ENCODE data around the gene ZNF423.

The ZNF423 gene

DNA sequence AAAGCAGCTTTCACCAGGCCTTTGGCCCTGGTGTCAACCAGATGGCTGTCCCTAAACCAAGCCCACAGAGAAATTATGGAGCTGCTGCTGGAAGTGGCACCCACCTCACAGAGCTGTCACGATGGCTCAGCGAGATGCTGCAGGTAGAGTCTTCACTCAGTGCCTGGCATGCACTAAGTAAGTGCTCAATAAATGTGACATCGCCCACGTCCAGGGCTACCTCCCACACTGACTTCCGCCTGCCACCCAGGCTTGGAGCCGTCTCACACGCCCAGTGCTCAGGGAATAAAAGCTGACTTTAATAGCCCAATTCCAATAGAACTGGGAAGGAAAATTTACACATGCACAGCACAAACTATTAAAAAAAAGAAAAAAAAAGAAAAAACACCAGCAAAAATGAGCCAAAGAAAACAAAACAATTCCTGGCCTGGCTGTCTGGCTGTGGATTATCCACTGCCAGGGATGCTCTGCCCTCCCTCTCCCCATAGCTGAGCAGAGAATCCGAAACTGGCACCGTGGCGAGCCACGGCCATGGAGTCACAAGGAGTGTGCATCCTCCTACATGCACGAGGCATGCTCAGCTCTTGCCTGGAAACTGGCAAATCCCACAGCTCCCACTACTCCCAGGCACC is 68.9 kb downstream of the ZNF423 start:
- H3K4me3 ChIP-seq (ENCODE audit: low read depth, low read length): no peak overlapping the region
- TF ChIP-seq, protein P1, sequence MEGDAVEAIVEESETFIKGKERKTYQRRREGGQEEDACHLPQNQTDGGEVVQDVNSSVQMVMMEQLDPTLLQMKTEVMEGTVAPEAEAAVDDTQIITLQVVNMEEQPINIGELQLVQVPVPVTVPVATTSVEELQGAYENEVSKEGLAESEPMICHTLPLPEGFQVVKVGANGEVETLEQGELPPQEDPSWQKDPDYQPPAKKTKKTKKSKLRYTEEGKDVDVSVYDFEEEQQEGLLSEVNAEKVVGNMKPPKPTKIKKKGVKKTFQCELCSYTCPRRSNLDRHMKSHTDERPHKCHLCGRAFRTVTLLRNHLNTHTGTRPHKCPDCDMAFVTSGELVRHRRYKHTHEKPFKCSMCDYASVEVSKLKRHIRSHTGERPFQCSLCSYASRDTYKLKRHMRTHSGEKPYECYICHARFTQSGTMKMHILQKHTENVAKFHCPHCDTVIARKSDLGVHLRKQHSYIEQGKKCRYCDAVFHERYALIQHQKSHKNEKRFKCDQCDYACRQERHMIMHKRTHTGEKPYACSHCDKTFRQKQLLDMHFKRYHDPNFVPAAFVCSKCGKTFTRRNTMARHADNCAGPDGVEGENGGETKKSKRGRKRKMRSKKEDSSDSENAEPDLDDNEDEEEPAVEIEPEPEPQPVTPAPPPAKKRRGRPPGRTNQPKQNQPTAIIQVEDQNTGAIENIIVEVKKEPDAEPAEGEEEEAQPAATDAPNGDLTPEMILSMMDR (IDR thresholded peaks at IDR 0.05; ENCODE audit: low read depth, low read length, missing control alignments): no peak
- DNase-seq (ENCODE audit: low read depth): no peak

DNA sequence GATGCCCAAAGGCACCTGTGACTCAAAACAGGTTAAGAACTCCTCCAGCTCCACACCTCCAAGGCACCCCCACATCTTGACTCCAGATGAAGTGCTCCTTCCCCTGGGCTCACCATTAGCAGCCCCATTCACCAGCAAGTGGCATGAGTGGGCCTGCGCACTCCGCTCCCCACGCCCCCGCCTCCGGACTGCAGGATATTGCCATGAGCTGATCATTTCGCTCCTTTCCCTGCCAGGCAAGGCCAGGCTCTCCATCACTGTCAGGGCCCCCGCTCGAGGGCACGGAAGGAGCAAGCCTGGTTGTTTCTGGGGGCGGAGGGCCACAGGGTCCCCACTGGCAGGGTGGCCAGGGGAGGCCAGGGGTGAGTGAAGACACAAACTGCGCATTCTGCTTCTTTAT is 69.9 kb downstream of the ZNF423 start:
- H3K4me3 ChIP-seq (ENCODE audit: low read depth, low read length): no peak overlapping the region
- TF ChIP-seq, protein P1 (IDR thresholded peaks at IDR 0.05; ENCODE audit: low read depth, low read length, missing control alignments): no peak
- DNase-seq (ENCODE audit: low read depth): no peak

DNA sequence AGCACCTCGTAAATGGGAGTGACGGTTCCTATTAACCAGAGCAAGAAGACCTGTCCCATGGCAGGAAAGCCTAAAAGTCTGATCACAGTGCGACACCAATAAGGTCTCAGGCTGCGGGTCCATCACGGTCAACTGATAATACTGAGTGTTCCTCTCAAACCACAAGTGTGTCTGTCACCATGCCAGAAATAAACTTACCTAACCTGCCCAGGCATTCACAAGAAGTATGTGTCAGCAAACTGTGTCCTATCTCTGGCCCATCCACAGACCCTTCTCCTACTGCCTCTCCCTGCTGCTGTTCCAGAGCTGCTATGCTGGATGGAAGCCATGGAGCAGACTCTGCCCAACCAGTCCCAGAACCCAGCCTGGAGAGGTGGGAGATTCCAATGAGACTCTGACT is 73.5 kb downstream of the ZNF423 start:
- H3K4me3 ChIP-seq (ENCODE audit: low read depth, low read length): no peak overlapping the region
- TF ChIP-seq, protein P1 (IDR thresholded peaks at IDR 0.05; ENCODE audit: low read depth, low read length, missing control alignments): no peak
- no peak for DNase-seq (ENCODE audit: low read depth)

DNA sequence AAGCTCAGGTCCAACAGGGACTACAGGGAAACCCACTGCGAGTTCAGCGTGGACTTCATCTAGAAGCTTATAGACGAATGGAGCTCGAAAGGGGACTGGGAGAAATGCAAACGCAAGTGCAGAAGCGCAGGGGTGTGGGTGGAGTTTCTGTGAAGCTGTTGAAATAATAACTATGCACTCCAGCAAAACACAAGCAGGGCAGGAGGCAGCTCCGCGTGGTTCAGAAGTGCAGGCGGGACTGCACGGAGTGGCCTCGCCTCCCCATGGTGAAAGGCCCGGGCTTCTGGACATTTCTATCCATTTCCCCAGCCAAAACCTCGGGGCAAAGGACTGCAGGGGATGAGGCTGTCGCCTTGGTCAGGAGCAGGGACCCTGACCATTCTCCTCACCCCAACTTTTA is 74.5 kb downstream of the ZNF423 start:
- TF ChIP-seq, protein P1 (IDR thresholded peaks at IDR 0.05; ENCODE audit: low read depth, low read length, missing control alignments): no peak
- no peak for DNase-seq (ENCODE audit: low read depth)
- H3K4me3 ChIP-seq (ENCODE audit: low read depth, low read length): no peak overlapping the region

DNA sequence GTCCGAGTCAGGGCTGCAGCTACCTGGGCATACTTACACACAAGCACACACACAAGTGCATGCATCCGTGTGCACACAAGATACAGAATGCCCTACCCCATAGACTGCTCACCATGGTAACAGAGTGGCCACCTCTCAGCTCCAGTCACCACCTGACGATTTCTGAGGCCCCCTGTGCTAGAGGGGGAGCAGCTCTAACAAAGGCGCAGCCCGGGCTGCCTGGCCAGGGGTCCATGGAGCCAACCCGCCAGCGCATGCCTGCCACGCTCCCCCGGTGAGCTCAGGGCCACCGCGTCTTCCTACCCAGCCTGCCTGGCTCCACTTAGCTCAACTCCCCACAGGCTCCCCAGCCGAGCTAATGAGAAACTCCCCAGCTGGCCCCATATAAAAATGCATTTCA is 75.5 kb downstream of the ZNF423 start:
- no peak overlapping the region for H3K4me3 ChIP-seq (ENCODE audit: low read depth, low read length)
- no peak for DNase-seq (ENCODE audit: low read depth)
- TF ChIP-seq, protein P1 (IDR thresholded peaks at IDR 0.05; ENCODE audit: low read depth, low read length, missing control alignments): no peak

DNA sequence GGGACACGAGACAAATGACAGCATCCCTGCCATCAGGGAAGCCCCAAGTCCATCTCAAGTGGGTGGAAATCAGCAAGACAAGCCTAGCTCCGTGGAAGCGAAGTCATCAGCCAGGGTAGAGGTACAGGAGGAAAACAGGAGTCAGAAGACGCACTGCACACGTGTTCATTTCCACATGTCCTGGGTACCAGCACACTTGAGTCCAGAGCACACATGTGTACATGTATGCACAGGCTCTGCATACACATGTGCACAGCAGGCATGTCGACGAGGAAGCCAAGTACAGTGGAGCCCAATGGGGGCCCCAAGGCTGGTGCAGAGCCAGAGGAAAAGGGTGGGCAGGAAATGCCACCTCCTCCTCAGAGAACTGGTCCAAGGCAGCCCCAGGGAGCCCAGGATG is 75.9 kb downstream of the ZNF423 start:
- TF ChIP-seq, protein P1 (IDR thresholded peaks at IDR 0.05; ENCODE audit: low read depth, low read length, missing control alignments): no peak
- H3K4me3 ChIP-seq (ENCODE audit: low read depth, low read length): no peak overlapping the region
- DNase-seq (ENCODE audit: low read depth): no peak

DNA sequence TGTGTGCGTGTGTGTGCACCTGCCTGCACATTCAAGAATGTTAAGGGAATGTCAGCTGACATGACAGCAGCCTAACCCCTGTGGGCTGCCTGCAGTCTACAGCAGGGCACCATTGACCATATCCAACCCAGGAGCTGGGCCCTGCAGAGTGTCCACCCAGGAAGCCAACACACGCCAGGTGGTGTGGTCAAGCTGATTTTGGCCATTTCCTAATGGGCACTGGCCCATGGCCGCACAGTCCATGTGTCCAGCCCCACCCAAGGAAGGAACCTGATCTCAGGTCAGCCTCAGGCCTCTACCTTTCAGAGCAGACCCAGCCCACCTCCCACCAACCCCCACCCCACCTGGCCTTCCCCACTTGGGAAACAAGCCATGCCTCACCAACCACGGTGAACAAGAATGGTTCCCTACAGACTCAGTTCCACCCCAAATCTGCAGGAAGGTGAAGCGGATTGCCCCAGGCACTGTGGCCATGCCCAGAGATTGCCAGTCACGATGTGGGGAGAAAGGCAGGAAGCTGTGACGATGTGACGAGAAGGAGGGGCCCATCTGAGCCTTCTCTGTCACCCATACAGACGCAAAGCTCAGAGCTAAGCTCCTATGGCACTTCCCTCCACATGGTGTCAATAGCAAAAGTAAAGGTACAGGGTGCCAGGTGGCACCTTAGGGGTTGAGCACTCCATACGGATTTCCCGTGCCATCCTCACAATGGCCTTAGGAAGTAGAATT is 77.5 kb downstream of the ZNF423 start:
- no peak overlapping the region for H3K4me3 ChIP-seq (ENCODE audit: low read depth, low read length)
- TF ChIP-seq, protein P1 (IDR thresholded peaks at IDR 0.05; ENCODE audit: low read depth, low read length, missing control alignments): no peak
- no peak for DNase-seq (ENCODE audit: low read depth)

Data from GM12864 (cell line).